A549 (cell line): ENCODE measurements around the gene PCDHGC5. TPM values are rescaled to one million over a fixed set of nuclear protein-coding genes. Genes with fewer than 3 reads are reported as not detected.

Experiments used
- ATAC-seq, 2 experiments: fragments of 200-7000 bp in 1 of 2; fragments of >200 bp in 1 of 2; cut with Nextera tagmentation in 1 of 2; cut with Tn5 transposase in 1 of 2; 3 replicates each; pipeline versions ENCODE4 v1.8.0 to v1.9.1; 2018 to 2020; ENCODE audit warnings: mild to moderate bottlenecking in 1 of 2, moderate library complexity in 1 of 2
- CTCF ChIA-PET: fragments of 300-600 bp; sonication (Branson Sonifier 250); formaldehyde crosslinking; extraction: SDS; loops from one replicate; lab custom pipeline; 2021; ENCODE audit warnings: antibody characterized with exemption, inconsistent platforms; lab: Yijun Ruan, JAX
- POLR2A ChIA-PET: fragments of 350-600 bp; formaldehyde crosslinking; extraction: SDS; loops from one replicate; lab custom pipeline; 2021; ENCODE audit warnings: antibody characterized with exemption, inconsistent platforms; lab: Yijun Ruan, JAX
- DNase-seq, 2 experiments: peaks; one replicate each; pipeline versions ENCODE4 v3.0.0 to v3.0.0-alpha.2; 2011 to 2016; ENCODE audit warnings: low read depth in 1 of 2, low spot score in 1 of 2
- FAIRE-seq: peaks from 2 replicates; lab custom pipeline; 2011; peaks lifted over from hg19 to GRCh38; lab: Jason Lieb, UNC
- H3K27ac ChIP-seq, 2 experiments: fragments of >200 bp; sonication (Bioruptor Twin); formaldehyde crosslinking; 3 replicates each; pipeline ENCODE4 v1.5.1; 2016 to 2017
- H3K4me1 ChIP-seq: fragments of >200 bp; sonication (Bioruptor Twin); formaldehyde crosslinking; 3 replicates; pipeline ENCODE4 v1.6.1; 2016
- H3K4me2 ChIP-seq: fragments of >200 bp; sonication (Bioruptor Twin); formaldehyde crosslinking; 3 replicates; pipeline ENCODE4 v1.6.1; 2016
- H3K4me3 ChIP-seq: fragments of >200 bp; sonication (Bioruptor Twin); formaldehyde crosslinking; 3 replicates; pipeline ENCODE4 v1.5.1; 2016
- H3K9me3 ChIP-seq: fragments of >200 bp; sonication (Bioruptor Twin); formaldehyde crosslinking; 3 replicates; pipeline ENCODE4 v1.6.1; 2016
- ATOH8 ChIP-seq: fragments of 250-450 bp; sonication (Bioruptor Pico); IDR thresholded peaks from 2 replicates; pipeline ENCODE4 v1.5.0; 2020; ENCODE audit warnings: low read depth, mild to moderate bottlenecking, moderate library complexity
- BHLHE40 ChIP-seq: IDR thresholded peaks from 2 replicates; pipeline ENCODE4 v1.6.1; 2012; ENCODE audit warnings: low read depth, low read length, inconsistent platforms
- CBX8 ChIP-seq: fragments of 200-600 bp; sonication (generic); IDR thresholded peaks from 2 replicates; pipeline ENCODE4 v1.6.1; 2016
- CHD4 ChIP-seq: fragments of 200-600 bp; sonication (generic); IDR thresholded peaks from 2 replicates; pipeline ENCODE4 v1.6.1; 2016; ENCODE audit warnings: antibody characterized with exemption, mild to moderate bottlenecking, borderline replicate concordance
- EP300 ChIP-seq, 2 experiments: fragments of >200 bp; sonication (Bioruptor Twin); formaldehyde crosslinking; IDR thresholded peaks; 2 replicates in 1 of 2; 3 replicates in 1 of 2; pipeline ENCODE4 v1.6.1; 2016 to 2017
- HDAC2 ChIP-seq: fragments of 200-600 bp; sonication (generic); IDR thresholded peaks from 2 replicates; pipeline ENCODE4 v1.6.1; 2016
- HMGXB4 ChIP-seq: fragments of 250-450 bp; sonication (Bioruptor Pico); IDR thresholded peaks from 2 replicates; pipeline ENCODE4 v1.5.0; 2021; ENCODE audit warnings: mild to moderate bottlenecking, moderate library complexity, borderline replicate concordance
- HOXA7 ChIP-seq: fragments of 250-450 bp; sonication (Bioruptor Pico); IDR thresholded peaks from 2 replicates; pipeline ENCODE4 v1.5.0; 2020; ENCODE audit warnings: mild to moderate bottlenecking, moderate library complexity
- HOXB13 ChIP-seq: fragments of 250-450 bp; sonication (Bioruptor Pico); IDR thresholded peaks from 2 replicates; pipeline ENCODE4 v1.5.0; 2020; ENCODE audit warnings: low read depth, mild to moderate bottlenecking, moderate library complexity
- JUN ChIP-seq, 2 experiments: fragments of >200 bp; sonication (Bioruptor Twin); formaldehyde crosslinking; IDR thresholded peaks; 2 replicates in 1 of 2; 3 replicates in 1 of 2; pipeline ENCODE4 v1.6.1; 2016 to 2017
- JUNB ChIP-seq: fragments of >200 bp; sonication (Bioruptor Twin); formaldehyde crosslinking; IDR thresholded peaks from 2 replicates; pipeline ENCODE4 v1.6.1; 2016
- KDM1A ChIP-seq: fragments of 200-600 bp; sonication (generic); IDR thresholded peaks from 2 replicates; pipeline ENCODE4 v1.6.1; 2016; ENCODE audit warnings: low read depth, mild to moderate bottlenecking
- MAX ChIP-seq: IDR thresholded peaks from 2 replicates; pipeline ENCODE4 v1.6.1; 2012
- MYC ChIP-seq: IDR thresholded peaks from 2 replicates; pipeline ENCODE4 v1.6.1; 2012; ENCODE audit warnings: mild to moderate bottlenecking, inconsistent platforms, low read length, improper control_type of control experiment, borderline replicate concordance
- NPAS2 ChIP-seq: fragments of 250-450 bp; sonication (Bioruptor Pico); IDR thresholded peaks from 2 replicates; pipeline ENCODE4 v1.8.0; 2022; ENCODE audit warnings: mild to moderate bottlenecking, moderate library complexity, borderline replicate concordance
- NR3C1 ChIP-seq: fragments of >200 bp; sonication (Bioruptor Twin); formaldehyde crosslinking; IDR thresholded peaks from 3 replicates; pipeline ENCODE4 v1.6.1; 2017
- RAD21 ChIP-seq, 2 experiments: fragments of >200 bp in 1 of 2; sonication (Bioruptor Twin) in 1 of 2; formaldehyde crosslinking in 1 of 2; IDR thresholded peaks in 1 of 2; conservative IDR thresholded peaks in 1 of 2; 2 replicates in 1 of 2; 3 replicates in 1 of 2; pipeline ENCODE4 v1.6.1; 2012 to 2018; ENCODE audit warnings: inconsistent platforms in 1 of 2
- RCOR1 ChIP-seq: fragments of 150-350 bp; IDR thresholded peaks from 2 replicates; pipeline ENCODE4 v1.6.1; 2014; ENCODE audit warnings: antibody characterized with exemption, low read length, low read depth
- SREBF2 ChIP-seq: fragments of 450-650 bp; IDR thresholded peaks from 2 replicates; pipeline ENCODE4 v1.6.1; 2014; ENCODE audit warnings: mild to moderate bottlenecking, moderate library complexity
- ZC3H11A ChIP-seq: fragments of 450-650 bp; IDR thresholded peaks from 2 replicates; pipeline ENCODE4 v1.6.1; 2014; ENCODE audit warnings: antibody characterized with exemption, mild to moderate bottlenecking
- ZFP36 ChIP-seq: fragments of 450-650 bp; IDR thresholded peaks from 2 replicates; pipeline ENCODE4 v1.6.1; 2014; ENCODE audit warnings: borderline replicate concordance; ENCODE audit not compliant: partially characterized antibody
- WGBS: methylation state at CpG from one replicate; pipeline ENCODE4 v1.1.6; 2017; ENCODE audit errors: missing lambda C conversion rate; 5-methylcytosine and 5-hydroxymethylcytosine counted together
- polyA plus RNA-seq, 4 experiments: library from polyadenylated mRNA; depleted of rRNA in 3 of 4; stranded (reverse); fragments of >200 nt; fragmentation: RNase III in 1 of 4; extraction: RNeasy Plus Mini Kit Qiagen cat#74134 plus additional on column Dnase treatment in 1 of 4; gene quantifications; 2 replicates in 3 of 4; 3 replicates in 1 of 4; pipeline ENCODE4 v1.2.3, GENCODE V29; 2011 to 2017
- TF ChIP-seq, protein P1 (sequence below): IDR thresholded peaks from 2 replicates; pipeline ENCODE4 v1.6.1; 2012; ENCODE audit warnings: low read depth, borderline replicate concordance
- TF ChIP-seq, protein P2 (sequence below): fragments of >200 bp; sonication (Bioruptor Twin); formaldehyde crosslinking; IDR thresholded peaks from 3 replicates; pipeline ENCODE4 v1.5.1; 2016
- TF ChIP-seq, protein P3 (sequence below): fragments of 450-650 bp; IDR thresholded peaks from 2 replicates; pipeline ENCODE4 v1.6.1; 2014; ENCODE audit warnings: antibody characterized with exemption
- TF ChIP-seq, protein P4 (sequence below): fragments of 200-600 bp; sonication (generic); IDR thresholded peaks from 2 replicates; pipeline ENCODE4 v1.6.1; 2016; ENCODE audit warnings: antibody characterized with exemption, mild to moderate bottlenecking, moderate library complexity
- TF ChIP-seq, protein P5 (sequence below): fragments of >200 bp; sonication (Bioruptor Twin); formaldehyde crosslinking; IDR thresholded peaks from 3 replicates; pipeline ENCODE4 v1.6.1; 2016

PCDHGC5 gene
- polyA plus RNA-seq, 2 of the 4 experiments (the other 2 are of a cell fraction) = not detected

- TF ChIP-seq, protein P1, sequence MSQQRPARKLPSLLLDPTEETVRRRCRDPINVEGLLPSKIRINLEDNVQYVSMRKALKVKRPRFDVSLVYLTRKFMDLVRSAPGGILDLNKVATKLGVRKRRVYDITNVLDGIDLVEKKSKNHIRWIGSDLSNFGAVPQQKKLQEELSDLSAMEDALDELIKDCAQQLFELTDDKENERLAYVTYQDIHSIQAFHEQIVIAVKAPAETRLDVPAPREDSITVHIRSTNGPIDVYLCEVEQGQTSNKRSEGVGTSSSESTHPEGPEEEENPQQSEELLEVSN = no peak
- no peak for TF ChIP-seq MAX
- TF ChIP-seq MYC = no peak
- TF ChIP-seq RCOR1 = no peak
- no peak for TF ChIP-seq ATOH8 (CRISPR knock-in tag)
- TF ChIP-seq, protein P2, sequence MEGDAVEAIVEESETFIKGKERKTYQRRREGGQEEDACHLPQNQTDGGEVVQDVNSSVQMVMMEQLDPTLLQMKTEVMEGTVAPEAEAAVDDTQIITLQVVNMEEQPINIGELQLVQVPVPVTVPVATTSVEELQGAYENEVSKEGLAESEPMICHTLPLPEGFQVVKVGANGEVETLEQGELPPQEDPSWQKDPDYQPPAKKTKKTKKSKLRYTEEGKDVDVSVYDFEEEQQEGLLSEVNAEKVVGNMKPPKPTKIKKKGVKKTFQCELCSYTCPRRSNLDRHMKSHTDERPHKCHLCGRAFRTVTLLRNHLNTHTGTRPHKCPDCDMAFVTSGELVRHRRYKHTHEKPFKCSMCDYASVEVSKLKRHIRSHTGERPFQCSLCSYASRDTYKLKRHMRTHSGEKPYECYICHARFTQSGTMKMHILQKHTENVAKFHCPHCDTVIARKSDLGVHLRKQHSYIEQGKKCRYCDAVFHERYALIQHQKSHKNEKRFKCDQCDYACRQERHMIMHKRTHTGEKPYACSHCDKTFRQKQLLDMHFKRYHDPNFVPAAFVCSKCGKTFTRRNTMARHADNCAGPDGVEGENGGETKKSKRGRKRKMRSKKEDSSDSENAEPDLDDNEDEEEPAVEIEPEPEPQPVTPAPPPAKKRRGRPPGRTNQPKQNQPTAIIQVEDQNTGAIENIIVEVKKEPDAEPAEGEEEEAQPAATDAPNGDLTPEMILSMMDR = no peak
- no peak for TF ChIP-seq CBX8
- no peak for TF ChIP-seq ZC3H11A
- TF ChIP-seq KDM1A = no peak
- no peak for TF ChIP-seq CHD4
- no peak for TF ChIP-seq HMGXB4
- TF ChIP-seq HOXB13 = no peak
- no peak for TF ChIP-seq RAD21 (conservative IDR thresholded peaks at IDR 0.05 in 1 of 2, IDR thresholded peaks at IDR 0.05 in 1 of 2)
- TF ChIP-seq NR3C1 = no peak
- TF ChIP-seq HDAC2 = no peak
- TF ChIP-seq, protein P3, sequence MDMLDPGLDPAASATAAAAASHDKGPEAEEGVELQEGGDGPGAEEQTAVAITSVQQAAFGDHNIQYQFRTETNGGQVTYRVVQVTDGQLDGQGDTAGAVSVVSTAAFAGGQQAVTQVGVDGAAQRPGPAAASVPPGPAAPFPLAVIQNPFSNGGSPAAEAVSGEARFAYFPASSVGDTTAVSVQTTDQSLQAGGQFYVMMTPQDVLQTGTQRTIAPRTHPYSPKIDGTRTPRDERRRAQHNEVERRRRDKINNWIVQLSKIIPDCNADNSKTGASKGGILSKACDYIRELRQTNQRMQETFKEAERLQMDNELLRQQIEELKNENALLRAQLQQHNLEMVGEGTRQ = no peak
- no peak for TF ChIP-seq JUN (IDR thresholded peaks at IDR 0.05)
- Histone ChIP-seq H3K27ac (no peak overlapping the region), H3K4me1 (no peaks in the 10 kb centered on the region), H3K4me2 (no peak overlapping the region), H3K4me3 (no peak overlapping the region), H3K9me3 (no peaks in the 10 kb centered on the region)
- DNase-seq = no peak
- no peak for ATAC-seq
- no peak for FAIRE-seq
- CTCF ChIA-PET = interaction anchor here (1.6 to 1.7 kb wide), 2 partner anchors 8 to 57 kb away, joined by 3 to 8 read pairs; partner anchors contain the start of gene PCDHGC3
- POLR2A ChIA-PET = no interaction called here
- 96% methylated on average over 1 of the region's 1 CpG for whole genome bisulfite sequencing
Measured at GRCh38 chr5:141532726-141533125, 43.8 kb downstream of the PCDHGC5 start.

- Histone ChIP-seq H3K27ac (no peak overlapping the region), H3K4me3 (no peak overlapping the region), H3K4me1 (no peaks in the 10 kb centered on the region), H3K9me3 (no peaks in the 10 kb centered on the region), H3K4me2 (no peak overlapping the region)
- ATAC-seq (no peak), FAIRE-seq (no peak), DNase-seq (no peak)
- WGBS = 82% methylated on average over 1 of the region's 1 CpG
- POLR2A ChIA-PET = no interaction called here
- CTCF ChIA-PET = interaction anchor here (1.0 to 1.7 kb wide), 5 partner anchors 10 to 195 kb away, joined by 3 to 8 read pairs (median 4); partner anchors contain the start of genes PCDHGA2 and PCDHGC3
- no peak for TF ChIP-seq ZFP36
- no peak for TF ChIP-seq HOXA7
- TF ChIP-seq, protein P4, sequence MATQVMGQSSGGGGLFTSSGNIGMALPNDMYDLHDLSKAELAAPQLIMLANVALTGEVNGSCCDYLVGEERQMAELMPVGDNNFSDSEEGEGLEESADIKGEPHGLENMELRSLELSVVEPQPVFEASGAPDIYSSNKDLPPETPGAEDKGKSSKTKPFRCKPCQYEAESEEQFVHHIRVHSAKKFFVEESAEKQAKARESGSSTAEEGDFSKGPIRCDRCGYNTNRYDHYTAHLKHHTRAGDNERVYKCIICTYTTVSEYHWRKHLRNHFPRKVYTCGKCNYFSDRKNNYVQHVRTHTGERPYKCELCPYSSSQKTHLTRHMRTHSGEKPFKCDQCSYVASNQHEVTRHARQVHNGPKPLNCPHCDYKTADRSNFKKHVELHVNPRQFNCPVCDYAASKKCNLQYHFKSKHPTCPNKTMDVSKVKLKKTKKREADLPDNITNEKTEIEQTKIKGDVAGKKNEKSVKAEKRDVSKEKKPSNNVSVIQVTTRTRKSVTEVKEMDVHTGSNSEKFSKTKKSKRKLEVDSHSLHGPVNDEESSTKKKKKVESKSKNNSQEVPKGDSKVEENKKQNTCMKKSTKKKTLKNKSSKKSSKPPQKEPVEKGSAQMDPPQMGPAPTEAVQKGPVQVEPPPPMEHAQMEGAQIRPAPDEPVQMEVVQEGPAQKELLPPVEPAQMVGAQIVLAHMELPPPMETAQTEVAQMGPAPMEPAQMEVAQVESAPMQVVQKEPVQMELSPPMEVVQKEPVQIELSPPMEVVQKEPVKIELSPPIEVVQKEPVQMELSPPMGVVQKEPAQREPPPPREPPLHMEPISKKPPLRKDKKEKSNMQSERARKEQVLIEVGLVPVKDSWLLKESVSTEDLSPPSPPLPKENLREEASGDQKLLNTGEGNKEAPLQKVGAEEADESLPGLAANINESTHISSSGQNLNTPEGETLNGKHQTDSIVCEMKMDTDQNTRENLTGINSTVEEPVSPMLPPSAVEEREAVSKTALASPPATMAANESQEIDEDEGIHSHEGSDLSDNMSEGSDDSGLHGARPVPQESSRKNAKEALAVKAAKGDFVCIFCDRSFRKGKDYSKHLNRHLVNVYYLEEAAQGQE = no peak
- no peak for TF ChIP-seq HDAC2
- no peak for TF ChIP-seq NR3C1
- TF ChIP-seq CBX8 = no peak
- TF ChIP-seq NPAS2 (CRISPR knock-in tag) = no peak
- no peak for TF ChIP-seq SREBF2
- TF ChIP-seq, protein P5, sequence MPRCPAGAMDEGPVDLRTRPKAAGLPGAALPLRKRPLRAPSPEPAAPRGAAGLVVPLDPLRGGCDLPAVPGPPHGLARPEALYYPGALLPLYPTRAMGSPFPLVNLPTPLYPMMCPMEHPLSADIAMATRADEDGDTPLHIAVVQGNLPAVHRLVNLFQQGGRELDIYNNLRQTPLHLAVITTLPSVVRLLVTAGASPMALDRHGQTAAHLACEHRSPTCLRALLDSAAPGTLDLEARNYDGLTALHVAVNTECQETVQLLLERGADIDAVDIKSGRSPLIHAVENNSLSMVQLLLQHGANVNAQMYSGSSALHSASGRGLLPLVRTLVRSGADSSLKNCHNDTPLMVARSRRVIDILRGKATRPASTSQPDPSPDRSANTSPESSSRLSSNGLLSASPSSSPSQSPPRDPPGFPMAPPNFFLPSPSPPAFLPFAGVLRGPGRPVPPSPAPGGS = no peak
- TF ChIP-seq JUNB = no peak
- TF ChIP-seq EP300 (IDR thresholded peaks at IDR 0.05) = no peak
- TF ChIP-seq RAD21 (conservative IDR thresholded peaks at IDR 0.05 in 1 of 2, IDR thresholded peaks at IDR 0.05 in 1 of 2) = no peak
- TF ChIP-seq BHLHE40 = no peak
Measured at GRCh38 chr5:141533897-141534296, 45.0 kb downstream of the PCDHGC5 start.
